ENCODE results near the gene DUSP14.

Gene DUSP14

GRCh38 chr17:37558299-37558698 lies 68.6 kb downstream of the DUSP14 start:
- no peak for DNase-seq (ENCODE audit: low spot score)

GRCh38 chr17:37562016-37562745 lies 72.5 kb downstream of the DUSP14 start:
- DNase-seq (ENCODE audit: low spot score) = no peak
